ENCODE results near the gene DUSP5.

DNA sequence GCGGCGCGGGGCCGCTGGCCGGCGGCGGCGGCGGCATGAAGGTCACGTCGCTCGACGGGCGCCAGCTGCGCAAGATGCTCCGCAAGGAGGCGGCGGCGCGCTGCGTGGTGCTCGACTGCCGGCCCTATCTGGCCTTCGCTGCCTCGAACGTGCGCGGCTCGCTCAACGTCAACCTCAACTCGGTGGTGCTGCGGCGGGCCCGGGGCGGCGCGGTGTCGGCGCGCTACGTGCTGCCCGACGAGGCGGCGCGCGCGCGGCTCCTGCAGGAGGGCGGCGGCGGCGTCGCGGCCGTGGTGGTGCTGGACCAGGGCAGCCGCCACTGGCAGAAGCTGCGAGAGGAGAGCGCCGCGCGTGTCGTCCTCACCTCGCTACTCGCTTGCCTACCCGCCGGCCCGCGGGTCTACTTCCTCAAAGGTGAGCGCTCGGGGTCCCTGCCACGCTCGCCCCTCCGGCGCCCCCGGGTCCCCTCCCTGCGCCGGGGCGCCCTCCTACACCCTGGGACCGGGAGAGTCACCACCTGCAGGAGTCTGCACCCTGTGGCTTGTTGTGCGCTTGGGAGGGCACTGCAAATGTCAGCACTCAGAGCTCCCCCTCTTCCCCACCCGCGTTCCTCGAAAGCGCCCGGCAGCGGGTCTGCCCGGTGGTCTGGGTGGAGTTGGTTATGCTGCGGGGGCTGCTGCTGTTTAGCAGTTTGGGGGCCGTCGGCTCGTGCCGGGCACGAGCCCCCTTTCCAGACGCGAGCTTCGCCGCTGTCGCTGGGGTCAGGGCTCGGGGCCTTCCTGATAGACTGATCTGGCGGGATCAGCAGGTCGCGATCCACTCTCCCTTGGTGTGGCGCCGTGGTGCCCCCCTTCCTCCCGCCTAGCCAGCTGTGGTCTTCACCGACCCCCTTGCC lies 627 bp downstream of the DUSP5 start:
- TF ChIP-seq EZH2 (IDR thresholded peaks at IDR 0.05; ENCODE audit: borderline replicate concordance, control insufficient read depth, low read depth, low read length) (no peak), SUZ12 (IDR thresholded peaks at IDR 0.05; ENCODE audit: unreplicated experiment) (no peak), ZZZ3 (IDR thresholded peaks at IDR 0.05; ENCODE audit: control insufficient read depth, insufficient read length, low read depth) (no peak)
